ENCODE measurements around the gene HYLS1. TPM values are rescaled to one million over a fixed set of nuclear protein-coding genes. Genes with fewer than 3 reads are reported as not detected.

The HYLS1 gene
- total and polyA plus RNA-seq, 8 donors = 3.4 to 14.4 (median 9.7) TPM

DNA sequence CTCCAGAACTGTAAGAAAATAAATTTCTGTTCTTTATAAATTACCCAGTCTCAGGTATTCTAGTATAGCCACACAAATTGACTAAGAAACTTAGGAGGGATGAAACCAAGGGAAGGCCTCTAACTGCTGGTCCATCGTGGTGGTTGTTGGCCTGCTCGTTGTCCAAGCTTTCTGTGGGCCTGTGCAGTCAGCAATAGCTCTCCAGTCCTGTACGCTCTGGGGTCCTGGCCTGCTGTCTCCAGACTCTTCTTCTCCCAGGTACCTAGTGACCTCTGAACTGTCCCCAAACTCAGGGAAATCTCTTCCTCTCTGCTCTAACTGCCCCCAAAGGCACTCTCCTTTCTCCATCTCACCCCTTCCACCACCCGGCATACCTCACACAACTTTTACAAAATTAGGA is 52.7 kb downstream of the HYLS1 start:
- Histone ChIP-seq H3K9me3 (no peaks in the 10 kb centered on the region), H3K4me1 (no peaks in the 10 kb centered on the region), H3K36me3 (no peaks in the 10 kb centered on the region), H3K4me3 (no peak overlapping the region), H3K27me3 (no peaks in the 10 kb centered on the region), H3K27ac (no peak overlapping the region)
- intact Hi-C loops (cut with DNase I) = no loop called here
- no peak for TF ChIP-seq CTCF (IDR thresholded peaks at IDR 0.05)
- ATAC-seq (no peak), DNase-seq (no peak)

DNA sequence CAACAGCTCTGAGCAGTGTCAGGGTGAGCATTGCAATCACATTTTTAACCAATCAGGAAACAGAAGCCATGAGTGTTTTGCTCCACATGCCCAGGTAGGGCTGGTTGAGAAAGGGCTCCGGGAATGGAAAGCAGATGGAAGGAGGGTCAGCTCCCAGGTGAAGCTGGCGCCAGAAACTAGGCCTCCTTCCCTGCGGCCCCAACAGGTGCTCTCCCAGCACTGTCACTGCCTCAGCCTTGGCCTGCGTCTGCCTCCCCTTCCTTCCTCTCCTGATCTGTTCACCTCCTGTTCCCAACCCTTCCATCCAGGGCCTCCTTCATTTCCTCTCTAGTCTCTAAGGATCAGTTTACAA is 53.8 kb downstream of the HYLS1 start:
- DNase-seq (no peak), ATAC-seq (no peak)
- Histone ChIP-seq H3K4me3 (no peak overlapping the region), H3K4me1 (no peaks in the 10 kb centered on the region), H3K27ac (no peak overlapping the region), H3K27me3 (no peaks in the 10 kb centered on the region), H3K36me3 (no peaks in the 10 kb centered on the region), H3K9me3 (no peaks in the 10 kb centered on the region)
- intact Hi-C loops (cut with DNase I) = no loop called here
- no peak for TF ChIP-seq CTCF (IDR thresholded peaks at IDR 0.05)

DNA sequence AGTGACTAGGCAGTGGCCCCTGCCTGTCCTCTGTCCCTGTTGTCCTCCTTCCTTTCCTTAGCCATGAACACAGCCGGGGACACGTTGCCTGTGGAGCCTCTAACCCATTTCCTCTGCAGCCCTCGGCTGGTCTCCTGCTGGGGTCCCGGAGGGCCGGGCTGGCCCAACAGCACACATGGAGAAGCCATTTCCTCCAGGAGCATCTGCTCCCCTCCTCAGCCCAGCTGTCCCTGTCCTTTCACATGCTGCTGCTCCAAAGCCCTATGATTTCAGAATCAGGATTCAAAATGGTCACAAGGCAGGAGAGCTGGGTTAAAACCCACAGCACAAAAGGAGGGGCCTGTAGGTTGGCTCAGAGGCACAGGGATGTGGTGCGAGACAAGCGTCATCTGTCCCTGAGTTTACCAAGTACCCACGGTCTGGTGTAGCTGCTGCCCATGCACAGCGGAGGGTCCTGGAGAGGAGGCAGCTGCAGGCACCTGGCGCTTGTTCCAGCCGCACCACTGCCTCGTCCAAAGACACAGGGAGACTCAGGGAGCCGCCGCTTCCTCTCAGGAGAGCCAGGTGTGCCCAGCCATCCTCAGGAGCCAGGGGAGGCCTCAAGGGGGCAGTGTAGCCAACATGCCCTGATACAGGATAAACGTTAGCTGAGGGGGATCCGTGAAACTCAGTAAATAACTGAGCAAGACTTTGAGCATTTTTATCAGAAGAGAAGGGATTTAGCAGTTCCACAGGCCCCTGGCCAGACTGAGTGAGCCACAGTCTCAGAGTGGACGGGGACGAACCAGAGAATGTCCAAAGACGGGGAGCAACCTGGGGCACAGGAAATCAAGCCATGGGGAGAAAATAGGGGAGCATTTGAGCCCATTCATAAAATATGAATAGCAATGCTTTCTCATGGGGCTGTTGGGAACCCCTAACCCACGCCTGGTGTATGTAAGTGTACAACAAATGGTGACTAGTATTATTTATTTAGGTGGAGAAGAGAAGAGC is 54.4 kb downstream of the HYLS1 start:
- intact Hi-C loops (cut with DNase I) = no loop called here
- Histone ChIP-seq H3K4me3 (no peak overlapping the region), H3K36me3 (no peaks in the 10 kb centered on the region), H3K4me1 (no peaks in the 10 kb centered on the region), H3K27ac (no peak overlapping the region), H3K27me3 (no peaks in the 10 kb centered on the region), H3K9me3 (no peaks in the 10 kb centered on the region)
- TF ChIP-seq CTCF (IDR thresholded peaks at IDR 0.05) = peak; percentile 49 to 53
- peak in 1 of 4 donors; percentile 33 for DNase-seq
- ATAC-seq = peak; percentile 83

GRCh38 chr11:125942771-125943428 is 55.4 kb downstream of the HYLS1 start:
- intact Hi-C loops (cut with DNase I) = no loop called here
- Histone ChIP-seq H3K27me3 (no peaks in the 10 kb centered on the region), H3K9me3 (no peaks in the 10 kb centered on the region), H3K4me1 (no peaks in the 10 kb centered on the region), H3K4me3 (no peak overlapping the region), H3K36me3 (no peaks in the 10 kb centered on the region), H3K27ac (no peak overlapping the region)
- DNase-seq (no peak), ATAC-seq (no peak)
- TF ChIP-seq CTCF (IDR thresholded peaks at IDR 0.05) = no peak

- no peak for TF ChIP-seq CTCF (IDR thresholded peaks at IDR 0.05)
- H3K4me1 ChIP-seq = no peaks in the 10 kb centered on the region
- ATAC-seq (no peak), DNase-seq (no peak)
- H3K27me3 ChIP-seq = no peaks in the 10 kb centered on the region
- H3K27ac ChIP-seq = no peak overlapping the region
- H3K4me3 ChIP-seq = no peak overlapping the region
- intact Hi-C loops (cut with DNase I) = no loop called here
- no peaks in the 10 kb centered on the region for H3K9me3 ChIP-seq
- H3K36me3 ChIP-seq = no peaks in the 10 kb centered on the region
Observed at GRCh38 chr11:125943661-125944349, 56.3 kb downstream of the HYLS1 start.

All from left lung (tissue), 10 donors.